ENCODE results near the gene HIGD1A.

DNA sequence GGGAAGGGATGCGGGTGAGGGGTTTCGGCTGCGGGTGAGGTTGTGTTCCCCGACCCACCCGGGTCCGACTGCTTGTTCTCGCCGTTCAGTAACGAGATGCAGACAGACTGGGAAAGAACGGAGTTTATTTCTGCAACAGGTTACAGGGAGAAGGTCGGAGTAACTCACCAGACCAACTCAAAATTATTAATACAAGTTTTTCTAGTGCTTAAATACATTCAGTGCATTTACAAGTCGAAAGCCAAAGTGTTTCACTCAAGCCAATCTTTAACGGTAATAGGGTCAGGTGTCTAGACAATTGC, 492 bp upstream of the HIGD1A start:
- TF ChIP-seq, protein P1, sequence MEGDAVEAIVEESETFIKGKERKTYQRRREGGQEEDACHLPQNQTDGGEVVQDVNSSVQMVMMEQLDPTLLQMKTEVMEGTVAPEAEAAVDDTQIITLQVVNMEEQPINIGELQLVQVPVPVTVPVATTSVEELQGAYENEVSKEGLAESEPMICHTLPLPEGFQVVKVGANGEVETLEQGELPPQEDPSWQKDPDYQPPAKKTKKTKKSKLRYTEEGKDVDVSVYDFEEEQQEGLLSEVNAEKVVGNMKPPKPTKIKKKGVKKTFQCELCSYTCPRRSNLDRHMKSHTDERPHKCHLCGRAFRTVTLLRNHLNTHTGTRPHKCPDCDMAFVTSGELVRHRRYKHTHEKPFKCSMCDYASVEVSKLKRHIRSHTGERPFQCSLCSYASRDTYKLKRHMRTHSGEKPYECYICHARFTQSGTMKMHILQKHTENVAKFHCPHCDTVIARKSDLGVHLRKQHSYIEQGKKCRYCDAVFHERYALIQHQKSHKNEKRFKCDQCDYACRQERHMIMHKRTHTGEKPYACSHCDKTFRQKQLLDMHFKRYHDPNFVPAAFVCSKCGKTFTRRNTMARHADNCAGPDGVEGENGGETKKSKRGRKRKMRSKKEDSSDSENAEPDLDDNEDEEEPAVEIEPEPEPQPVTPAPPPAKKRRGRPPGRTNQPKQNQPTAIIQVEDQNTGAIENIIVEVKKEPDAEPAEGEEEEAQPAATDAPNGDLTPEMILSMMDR (IDR thresholded peaks at IDR 0.05): no peak
- TF ChIP-seq POLR2A (IDR thresholded peaks at IDR 0.05): no peak
